PC-3 (cell line): Measurements from ENCODE around the gene PDIA5. TPM values are rescaled to one million over a fixed set of nuclear protein-coding genes. Genes with fewer than 3 reads are reported as not detected.

Experiments used
- ATAC-seq: fragments of 200-7000 bp; cut with Tn5 transposase; 2 replicates; pipeline ENCODE4 v1.9.1; 2020; ENCODE audit warnings: mild to moderate bottlenecking, moderate library complexity
- BruUV-seq: library from RNA; stranded (reverse); fragments of 400-500 nt; replicated peaks from 2 replicates; lab custom pipeline; 2021; lab: Mats Ljungman, UMichigan
- CTCF ChIA-PET: fragments of 300-600 bp; sonication (Branson Sonifier 250); formaldehyde crosslinking; loops from one replicate; lab custom pipeline; 2022; ENCODE audit warnings: antibody characterized with exemption; lab: Charles Lee
- POLR2A ChIA-PET: fragments of 300-600 bp; sonication (Branson Sonifier 250); formaldehyde crosslinking; loops from one replicate; lab custom pipeline; 2022; ENCODE audit warnings: antibody characterized with exemption; ENCODE audit not compliant: unreplicated experiment; lab: Charles Lee
- DNase-seq: peaks from one replicate; pipeline ENCODE4 v3.0.0-alpha.2; 2015
- H2AFZ ChIP-seq: fragments of 300-600 bp; sonication (generic); 2 replicates; pipeline ENCODE4 v1.6.0; 2016; ENCODE audit warnings: antibody characterized with exemption, low read length
- H3F3A ChIP-seq: fragments of 300-600 bp; sonication (generic); one replicate; pipeline ENCODE4 v1.6.0; 2017; ENCODE audit warnings: antibody characterized with exemption, low read length, control low read depth, mild to moderate bottlenecking; ENCODE audit not compliant: unreplicated experiment
- H3K27ac ChIP-seq: fragments of 300-600 bp; sonication (generic); 2 replicates; pipeline ENCODE4 v1.5.1; 2016; ENCODE audit warnings: mild to moderate bottlenecking, low read length
- H3K27me3 ChIP-seq: fragments of 300-600 bp; sonication (generic); 2 replicates; pipeline ENCODE4 v1.6.1; 2016; ENCODE audit warnings: low read length, mixed read lengths
- H3K36me3 ChIP-seq: fragments of 300-600 bp; sonication (generic); 2 replicates; pipeline ENCODE4 v1.6.1; 2016; ENCODE audit warnings: low read depth, mixed run types, low read length, mixed read lengths
- H3K4me1 ChIP-seq: fragments of 300-600 bp; sonication (generic); 2 replicates; pipeline ENCODE4 v1.5.1; 2016; ENCODE audit warnings: low read length; ENCODE audit not compliant: insufficient read depth
- H3K4me2 ChIP-seq: fragments of 300-600 bp; sonication (generic); 2 replicates; pipeline ENCODE4 v1.6.0; 2016; ENCODE audit warnings: low read length
- H3K4me3 ChIP-seq: fragments of 300-600 bp; sonication (generic); 2 replicates; pipeline ENCODE4 v1.5.1; 2016; ENCODE audit warnings: mild to moderate bottlenecking, low read length, mixed read lengths
- H3K79me2 ChIP-seq: fragments of 300-600 bp; sonication (generic); 2 replicates; pipeline ENCODE4 v1.6.1; 2017; ENCODE audit warnings: low read length, mixed read lengths
- H3K9ac ChIP-seq: fragments of 300-600 bp; sonication (generic); 2 replicates; pipeline ENCODE4 v1.6.0; 2016; ENCODE audit warnings: mild to moderate bottlenecking, low read length
- H3K9me2 ChIP-seq: fragments of 300-600 bp; sonication (generic); replicated peaks from 2 replicates; pipeline ENCODE4 v1.6.1; 2016; ENCODE audit warnings: mixed run types, low read length, mixed read lengths
- H3K9me3 ChIP-seq: fragments of 300-600 bp; sonication (generic); 2 replicates; pipeline ENCODE4 v1.6.1; 2016; ENCODE audit warnings: low read length, mixed read lengths
- H4K20me1 ChIP-seq: fragments of 300-600 bp; sonication (generic); 2 replicates; pipeline ENCODE4 v1.6.1; 2016; ENCODE audit warnings: low read length, mixed read lengths
- CTCF ChIP-seq: fragments of 300-600 bp; sonication (generic); conservative IDR thresholded peaks from 2 replicates; pipeline ENCODE4 v1.5.1; 2017; ENCODE audit warnings: antibody characterized with exemption, low read depth, mild to moderate bottlenecking, low read length
- EZH2 ChIP-seq: fragments of 300-600 bp; sonication (generic); IDR thresholded peaks from one replicate; pipeline ENCODE4 v1.6.1; 2017; ENCODE audit warnings: antibody characterized with exemption, mild to moderate bottlenecking, low read length; ENCODE audit not compliant: unreplicated experiment
- EZH2phosphoT487 ChIP-seq: fragments of 300-600 bp; sonication (generic); IDR thresholded peaks from 2 replicates; pipeline ENCODE4 v1.6.1; 2018; ENCODE audit warnings: mild to moderate bottlenecking, antibody characterized with exemption, low read length, borderline replicate concordance
- intact Hi-C: fragments of 100-400 bp; cut with micrococcal nuclease; formaldehyde crosslinking; loops from 2 replicates; pipeline ENCODE4 v1.9.0; 2023
- total RNA-seq: library from RNA; depleted of rRNA; stranded (reverse); fragments of >200 nt; gene quantifications from 2 replicates; pipeline ENCODE4 v1.2.3, GENCODE V29; 2014

The PDIA5 gene
- total RNA-seq, 1 experiment from 2014 or later: 24.6 TPM

- H2AFZ ChIP-seq: no peak overlapping the region
- H3K4me1 ChIP-seq: no peaks in the 10 kb centered on the region
- H3K4me3 ChIP-seq: no peak overlapping the region
- no peaks in the 10 kb centered on the region for H3K9me2 ChIP-seq
- TF ChIP-seq EZH2 (no peak), CTCF (no peak), EZH2phosphoT487 (no peak)
- peaks cover 57% of the 10 kb centered on the region for H3K27me3 ChIP-seq
- no TSS peak for BruUV-seq
- ChIA-PET CTCF (no interaction called here), POLR2A (no interaction called here)
- H3F3A ChIP-seq: no peaks in the 10 kb centered on the region
- intact Hi-C loops: no loop called here
- H4K20me1 ChIP-seq: no peaks in the 10 kb centered on the region
- ATAC-seq (no peak), DNase-seq (no peak)
- H3K9ac ChIP-seq: no peak overlapping the region
- H3K36me3 ChIP-seq: no peaks in the 10 kb centered on the region
- H3K27ac ChIP-seq: no peak overlapping the region
- no peak overlapping the region for H3K4me2 ChIP-seq
- H3K79me2 ChIP-seq: no peaks in the 10 kb centered on the region
- H3K9me3 ChIP-seq: no peaks in the 10 kb centered on the region
Measured at GRCh38 chr3:123038751-123039150, 28.1 kb upstream of the PDIA5 start.

- Histone ChIP-seq H2AFZ (no peak overlapping the region), H3K9me2 (no peaks in the 10 kb centered on the region), H3K36me3 (no peaks in the 10 kb centered on the region), H3K4me2 (no peak overlapping the region), H3K4me1 (no peaks in the 10 kb centered on the region), H3K9me3 (no peaks in the 10 kb centered on the region), H3K79me2 (no peaks in the 10 kb centered on the region), H4K20me1 (no peaks in the 10 kb centered on the region), H3K9ac (no peak overlapping the region), H3K27me3 (peaks cover 56% of the 10 kb centered on the region), H3F3A (no peaks in the 10 kb centered on the region), H3K27ac (no peak overlapping the region), H3K4me3 (no peak overlapping the region)
- TF ChIP-seq EZH2 (no peak), CTCF (no peak), EZH2phosphoT487 (no peak)
- DNase-seq: no peak
- ChIA-PET CTCF (no interaction called here), POLR2A (no interaction called here)
- ATAC-seq: no peak
- BruUV-seq: no TSS peak
- intact Hi-C loops: no loop called here
Measured at GRCh38 chr3:123039178-123039577, 27.6 kb upstream of the PDIA5 start.

- H3K4me2 ChIP-seq: no peak overlapping the region
- TF ChIP-seq EZH2 (no peak), CTCF (no peak), EZH2phosphoT487 (no peak)
- peaks cover 53% of the 10 kb centered on the region for H3K27me3 ChIP-seq
- H2AFZ ChIP-seq: no peak overlapping the region
- H3K79me2 ChIP-seq: no peaks in the 10 kb centered on the region
- H4K20me1 ChIP-seq: no peaks in the 10 kb centered on the region
- H3K4me1 ChIP-seq: peaks cover 5% of the 10 kb centered on the region; the same call in 1 of the 2 replicates
- no peak for DNase-seq
- no peak overlapping the region for H3K4me3 ChIP-seq
- no peaks in the 10 kb centered on the region for H3K9me3 ChIP-seq
- no peaks in the 10 kb centered on the region for H3K36me3 ChIP-seq
- no TSS peak for BruUV-seq
- H3K9ac ChIP-seq: no peak overlapping the region
- H3F3A ChIP-seq: no peaks in the 10 kb centered on the region
- ChIA-PET POLR2A (interaction anchor here (0.5 kb wide), 1 partner anchor 259 kb away, joined by 8 read pairs; no protein-coding TSS in a partner anchor), CTCF (no interaction called here)
- intact Hi-C loops: no loop called here
- ATAC-seq: no peak
- no peak overlapping the region for H3K27ac ChIP-seq
- H3K9me2 ChIP-seq: no peaks in the 10 kb centered on the region
Measured at GRCh38 chr3:123042413-123042812, 24.4 kb upstream of the PDIA5 start.
